GM23338 (cell line): Measurements from ENCODE around the gene ZCCHC12. TPM values are rescaled to one million over a fixed set of nuclear protein-coding genes. Genes with fewer than 3 reads are reported as not detected.
"Not testable (repeated sequence)": the region's sequence is repeated elsewhere in the genome, so short reads cannot be mapped to it uniquely, and the experiment has no call there.

ENCODE experiments used
- ATAC-seq: fragments of 200-7000 bp; cut with Tn5 transposase; 3 replicates; pipeline ENCODE4 v1.9.1; 2020
- DNase-seq: peaks from one replicate; pipeline ENCODE4 v3.0.0-alpha.2; 2015; ENCODE audit warnings: low spot score
- H2AFZ ChIP-seq: fragments of 200-600 bp; sonication (generic); 2 replicates; pipeline ENCODE4 v1.8.0; 2016; ENCODE audit warnings: antibody characterized with exemption, mild to moderate bottlenecking, moderate library complexity
- H3F3A ChIP-seq: fragments of 200-600 bp; sonication (generic); replicated peaks from 2 replicates; pipeline ENCODE4 v1.8.0; 2017; ENCODE audit warnings: antibody characterized with exemption, mixed run types, low read depth
- H3K27ac ChIP-seq: fragments of 200-600 bp; sonication (generic); 2 replicates; pipeline ENCODE4 v1.6.1; 2016; ENCODE audit warnings: low read depth
- H3K27me3 ChIP-seq: fragments of 200-600 bp; sonication (generic); 2 replicates; pipeline ENCODE4 v1.8.0; 2016; ENCODE audit warnings: mild to moderate bottlenecking, mixed run types, moderate library complexity; ENCODE audit not compliant: insufficient read depth
- H3K36me3 ChIP-seq: fragments of 200-600 bp; sonication (generic); 2 replicates; pipeline ENCODE4 v1.8.0; 2016; ENCODE audit warnings: mild to moderate bottlenecking; ENCODE audit not compliant: insufficient read depth
- H3K4me1 ChIP-seq: fragments of 200-600 bp; sonication (generic); 2 replicates; pipeline ENCODE4 v1.8.0; 2016; ENCODE audit warnings: mild to moderate bottlenecking, moderate library complexity; ENCODE audit not compliant: insufficient read depth
- H3K4me2 ChIP-seq: fragments of 200-600 bp; sonication (generic); 2 replicates; pipeline ENCODE4 v1.7.1; 2017; ENCODE audit warnings: mixed run types
- H3K4me3 ChIP-seq: fragments of 200-600 bp; sonication (generic); 2 replicates; pipeline ENCODE4 v1.6.1; 2016; ENCODE audit warnings: mixed run types
- H3K79me2 ChIP-seq: fragments of 200-600 bp; sonication (generic); replicated peaks from 2 replicates; pipeline ENCODE4 v1.8.0; 2017; ENCODE audit warnings: mild to moderate bottlenecking; ENCODE audit not compliant: insufficient read depth
- H3K9me2 ChIP-seq: fragments of 200-600 bp; sonication (generic); 2 replicates; pipeline ENCODE4 v1.8.0; 2017; ENCODE audit not compliant: insufficient read depth
- H4K20me1 ChIP-seq: fragments of 200-600 bp; sonication (generic); replicated peaks from 2 replicates; pipeline ENCODE4 v1.8.0; 2017; ENCODE audit warnings: mild to moderate bottlenecking; ENCODE audit not compliant: insufficient read depth
- H3K27ac Mint-ChIP-seq: 2 replicates; pipeline ENCODE4 v1.8.0; 2020; ENCODE audit warnings: inconsistent platforms, mild to moderate bottlenecking, moderate library complexity, mixed read lengths
- H3K27me3 Mint-ChIP-seq: 3 replicates; pipeline ENCODE4 v1.8.0; 2022; ENCODE audit warnings: low read depth, mild to moderate bottlenecking, moderate library complexity, mixed read lengths, inconsistent platforms; ENCODE audit not compliant: insufficient read depth, poor library complexity
- H3K36me3 Mint-ChIP-seq: 3 replicates; pipeline ENCODE4 v1.8.0; 2021; ENCODE audit warnings: low read depth, mild to moderate bottlenecking, inconsistent platforms, moderate library complexity, mixed read lengths
- H3K4me1 Mint-ChIP-seq: 3 replicates; pipeline ENCODE4 v1.8.0; 2020; ENCODE audit warnings: mild to moderate bottlenecking, inconsistent platforms, mixed read lengths
- H3K4me3 Mint-ChIP-seq: 3 replicates; pipeline ENCODE4 v1.8.0; 2021; ENCODE audit warnings: moderate library complexity, mild to moderate bottlenecking, inconsistent platforms, mixed read lengths
- H3K9me3 Mint-ChIP-seq: 3 replicates; pipeline ENCODE4 v1.8.0; 2020; ENCODE audit warnings: moderate library complexity, mild to moderate bottlenecking, inconsistent platforms, mixed read lengths
- CREB1 ChIP-seq: fragments of 250-450 bp; sonication (Bioruptor Pico); IDR thresholded peaks from 2 replicates; pipeline ENCODE4 v1.5.0; 2020; ENCODE audit warnings: low read depth, mild to moderate bottlenecking, moderate library complexity
- EZH2 ChIP-seq: fragments of 200-600 bp; sonication (generic); IDR thresholded peaks from one replicate; pipeline ENCODE4 v1.8.0; 2017; ENCODE audit warnings: antibody characterized with exemption, mild to moderate bottlenecking, low read depth; ENCODE audit not compliant: unreplicated experiment
- polyA plus RNA-seq: library from polyadenylated mRNA; unstranded; fragments of >200 nt; fragmentation: Nextera tagmentation; extraction: Ambion mirVana; gene quantifications from 2 replicates; pipeline ENCODE4 v1.2.1, GENCODE V29; 2016
- total RNA-seq: library from RNA; depleted of rRNA; stranded (reverse); fragments of >200 nt; shearing (Covaris generic); gene quantifications from 2 replicates; pipeline ENCODE4 v1.2.3, GENCODE V29; 2014
- TF ChIP-seq, protein P1 (sequence below), 2 experiments: fragments of 200-600 bp in 1 of 2; sonication (generic) in 1 of 2; conservative IDR thresholded peaks; 2 replicates each; pipeline versions ENCODE4 v1.5.1 to v1.6.1; 2016 to 2017; ENCODE audit warnings: antibody characterized with exemption in 2 of 2, low read depth in 2 of 2, mild to moderate bottlenecking in 2 of 2, moderate library complexity in 1 of 2

ZCCHC12 gene
- total and polyA plus RNA-seq, 2 experiments from 2014 or later = 0.32 to 0.38 TPM

DNA sequence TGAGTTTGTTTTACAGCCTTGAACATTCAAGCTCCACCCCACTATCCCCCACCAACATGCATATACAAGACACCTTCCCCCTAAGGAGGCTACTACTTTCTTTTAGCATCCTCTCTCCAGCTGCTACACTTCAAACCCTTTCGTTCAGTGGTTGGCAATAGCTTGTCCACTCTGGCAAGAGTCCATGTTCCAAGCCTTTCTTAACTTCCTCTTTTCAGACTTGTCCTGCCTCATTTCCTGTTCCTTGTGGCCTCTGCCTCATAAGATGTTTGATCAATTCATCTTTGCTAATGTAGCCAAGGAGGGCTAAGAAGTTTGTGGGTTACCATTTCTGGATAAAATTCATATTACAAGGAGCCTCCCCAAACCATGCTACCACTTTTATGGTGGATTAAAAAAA is 20.8 kb upstream of the ZCCHC12 start:
- H2AFZ ChIP-seq = no peak overlapping the region
- no peak overlapping the region for H3K27ac ChIP-seq
- H3K4me3 ChIP-seq = no peak overlapping the region
- ATAC-seq (no peak), DNase-seq (no peak)
- Mint-ChIP-seq H3K4me1 (no peaks in the 10 kb centered on the region; the same call in 2 of the 3 replicates), H3K9me3 (no peaks in the 10 kb centered on the region), H3K27ac (no peak overlapping the region), H3K36me3 (no peaks in the 10 kb centered on the region), H3K27me3 (no peaks in the 10 kb centered on the region), H3K4me3 (no peak overlapping the region)
- no peaks in the 10 kb centered on the region for H3K79me2 ChIP-seq
- no peaks in the 10 kb centered on the region for H3K4me1 ChIP-seq
- no peaks in the 10 kb centered on the region for H3K36me3 ChIP-seq
- no peak for TF ChIP-seq EZH2
- no peaks in the 10 kb centered on the region for H4K20me1 ChIP-seq
- no peaks in the 10 kb centered on the region for H3K9me2 ChIP-seq
- H3K4me2 ChIP-seq = no peak overlapping the region
- no peaks in the 10 kb centered on the region for H3K27me3 ChIP-seq
- no peaks in the 10 kb centered on the region for H3F3A ChIP-seq

- H3K4me3 Mint-ChIP-seq = no peak overlapping the region
- Histone ChIP-seq H3K27ac (no peak overlapping the region), H3K4me3 (no peak overlapping the region)
Observed at GRCh38 chrX:118807151-118808017, 16.2 kb upstream of the ZCCHC12 start.

DNA sequence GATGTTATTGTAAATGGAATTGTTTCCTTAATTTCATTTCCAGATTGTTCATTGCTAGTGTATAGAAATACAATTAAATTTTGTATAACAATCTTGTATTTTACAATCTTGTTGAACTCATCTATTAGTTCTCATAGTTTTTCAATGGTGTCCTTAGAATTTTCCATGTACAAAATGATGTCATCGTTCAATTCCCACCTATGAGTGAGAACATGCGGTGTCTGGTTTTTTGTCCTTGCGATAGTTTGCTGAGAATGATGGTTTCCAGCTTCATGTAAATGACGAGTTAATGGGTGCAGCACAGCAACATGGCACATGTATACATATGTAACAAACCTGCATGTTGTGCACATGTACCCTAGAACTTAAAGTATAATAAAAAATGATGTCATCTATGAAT is 6.4 kb upstream of the ZCCHC12 start:
- H4K20me1 ChIP-seq, H3K9me2 ChIP-seq, H3K79me2 ChIP-seq, H3K36me3 ChIP-seq, H3K4me1 ChIP-seq, DNase-seq, H3K27ac Mint-ChIP-seq, H3K4me3 ChIP-seq, ATAC-seq, H3K4me3 Mint-ChIP-seq, H3F3A ChIP-seq, H2AFZ ChIP-seq, H3K27ac ChIP-seq, H3K4me2 ChIP-seq, H3K4me1 Mint-ChIP-seq, H3K36me3 Mint-ChIP-seq, H3K9me3 Mint-ChIP-seq: not testable (repeated sequence)
- peaks cover 20% of the 10 kb centered on the region for H3K27me3 ChIP-seq
- peaks cover 11% of the 10 kb centered on the region for H3K27me3 Mint-ChIP-seq

More at GRCh38 chrX:118807151-118808017, 16.2 kb upstream of the ZCCHC12 start:
- Histone ChIP-seq H3K27me3 (no peaks in the 10 kb centered on the region), H3K79me2 (no peaks in the 10 kb centered on the region), H3K9me2 (no peaks in the 10 kb centered on the region), H2AFZ (no peak overlapping the region), H3K4me2 (no peak overlapping the region), H3K4me1 (no peaks in the 10 kb centered on the region), H4K20me1 (no peaks in the 10 kb centered on the region), H3F3A (no peaks in the 10 kb centered on the region), H3K36me3 (no peaks in the 10 kb centered on the region)
- Mint-ChIP-seq H3K27me3 (no peaks in the 10 kb centered on the region), H3K27ac (no peak overlapping the region), H3K36me3 (no peaks in the 10 kb centered on the region), H3K4me1 (no peaks in the 10 kb centered on the region; the same call in 2 of the 3 replicates), H3K9me3 (no peaks in the 10 kb centered on the region)
- DNase-seq (peak; percentile 62), ATAC-seq (peak; percentile 77)
- TF ChIP-seq, protein P1, sequence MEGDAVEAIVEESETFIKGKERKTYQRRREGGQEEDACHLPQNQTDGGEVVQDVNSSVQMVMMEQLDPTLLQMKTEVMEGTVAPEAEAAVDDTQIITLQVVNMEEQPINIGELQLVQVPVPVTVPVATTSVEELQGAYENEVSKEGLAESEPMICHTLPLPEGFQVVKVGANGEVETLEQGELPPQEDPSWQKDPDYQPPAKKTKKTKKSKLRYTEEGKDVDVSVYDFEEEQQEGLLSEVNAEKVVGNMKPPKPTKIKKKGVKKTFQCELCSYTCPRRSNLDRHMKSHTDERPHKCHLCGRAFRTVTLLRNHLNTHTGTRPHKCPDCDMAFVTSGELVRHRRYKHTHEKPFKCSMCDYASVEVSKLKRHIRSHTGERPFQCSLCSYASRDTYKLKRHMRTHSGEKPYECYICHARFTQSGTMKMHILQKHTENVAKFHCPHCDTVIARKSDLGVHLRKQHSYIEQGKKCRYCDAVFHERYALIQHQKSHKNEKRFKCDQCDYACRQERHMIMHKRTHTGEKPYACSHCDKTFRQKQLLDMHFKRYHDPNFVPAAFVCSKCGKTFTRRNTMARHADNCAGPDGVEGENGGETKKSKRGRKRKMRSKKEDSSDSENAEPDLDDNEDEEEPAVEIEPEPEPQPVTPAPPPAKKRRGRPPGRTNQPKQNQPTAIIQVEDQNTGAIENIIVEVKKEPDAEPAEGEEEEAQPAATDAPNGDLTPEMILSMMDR (conservative IDR thresholded peaks at IDR 0.05; ENCODE audit: low read depth in 2 of 2) = peak; percentile 60 to 80
- TF ChIP-seq CREB1 (CRISPR knock-in tag) = no peak
